IMR-90 (cell line): Measurements from ENCODE around the gene SLC25A22. TPM values are rescaled to one million over a fixed set of nuclear protein-coding genes. Genes with fewer than 3 reads are reported as not detected.

Source experiments
- ATAC-seq: fragments of 200-7000 bp; cut with Tn5 transposase; 2 replicates; pipeline ENCODE4 v1.9.1; 2020; ENCODE audit warnings: low read depth, mild to moderate bottlenecking, moderate library complexity
- BruUV-seq: library from RNA; stranded (reverse); fragments of 400-500 nt; replicated peaks from 2 replicates; lab custom pipeline; 2021; lab: Mats Ljungman, UMichigan
- CTCF ChIA-PET: fragments of 300-600 bp; formaldehyde crosslinking; extraction: SDS; loops from one replicate; lab custom pipeline; 2021; ENCODE audit warnings: antibody characterized with exemption; lab: Yijun Ruan, JAX
- POLR2A ChIA-PET: fragments of 300-600 bp; sonication (Branson Sonifier 250); formaldehyde crosslinking; loops from one replicate; lab custom pipeline; 2022; ENCODE audit warnings: antibody characterized with exemption; ENCODE audit not compliant: unreplicated experiment; lab: Charles Lee
- DNase-seq: peaks from one replicate; pipeline ENCODE4 v3.0.0; 2013
- H2AFZ ChIP-seq: replicated peaks from 2 replicates; pipeline ENCODE3; 2013; ENCODE audit warnings: low read length, mild to moderate bottlenecking; ENCODE audit not compliant: poor library complexity
- H2AK5ac ChIP-seq: 2 replicates; pipeline ENCODE4 v1.6.1; 2013; ENCODE audit warnings: low read depth, low read length, inconsistent platforms
- H2AK9ac ChIP-seq: replicated peaks from 2 replicates; pipeline ENCODE3; 2013; ENCODE audit warnings: mild to moderate bottlenecking, low read depth, low read length, moderate library complexity; ENCODE audit not compliant: poor library complexity
- H2BK120ac ChIP-seq: 2 replicates; pipeline ENCODE4 v1.6.1; 2013; ENCODE audit warnings: low read depth, low read length, inconsistent platforms
- H2BK15ac ChIP-seq: 3 replicates; pipeline ENCODE4 v1.6.1; 2013; ENCODE audit warnings: low read depth, low read length, inconsistent platforms
- H2BK20ac ChIP-seq: 2 replicates; pipeline ENCODE4 v1.6.1; 2013; ENCODE audit warnings: low read depth, mild to moderate bottlenecking, inconsistent platforms, low read length, moderate library complexity
- H2BK5ac ChIP-seq: 2 replicates; pipeline ENCODE4 v1.6.1; 2013; ENCODE audit warnings: mild to moderate bottlenecking, low read depth, low read length, inconsistent platforms; ENCODE audit not compliant: poor library complexity, severe bottlenecking
- H3K14ac ChIP-seq: replicated peaks from 2 replicates; pipeline ENCODE4 v1.6.1; 2013; ENCODE audit warnings: low read depth, low read length, inconsistent platforms
- H3K18ac ChIP-seq: 2 replicates; pipeline ENCODE4 v1.6.1; 2013; ENCODE audit warnings: low read depth, low read length, control low read depth
- H3K23ac ChIP-seq: 2 replicates; pipeline ENCODE4 v1.6.1; 2013; ENCODE audit warnings: low read depth, low read length, inconsistent platforms
- H3K27ac ChIP-seq: 2 replicates; pipeline ENCODE4 v1.5.1; 2013; ENCODE audit warnings: mild to moderate bottlenecking, control low read depth, low read length; ENCODE audit not compliant: insufficient read depth
- H3K27me3 ChIP-seq: 2 replicates; pipeline ENCODE4 v1.6.1; 2013; ENCODE audit warnings: low read length; ENCODE audit not compliant: control insufficient read depth, insufficient read depth
- H3K36me3 ChIP-seq: 2 replicates; pipeline ENCODE4 v1.6.1; 2013; ENCODE audit warnings: low read length, mixed read lengths; ENCODE audit not compliant: control insufficient read depth, insufficient read depth
- H3K4ac ChIP-seq: 2 replicates; pipeline ENCODE4 v1.6.1; 2013; ENCODE audit warnings: low read depth, low read length, inconsistent platforms
- H3K4me1 ChIP-seq: 2 replicates; pipeline ENCODE4 v1.6.1; 2013; ENCODE audit warnings: low read length, mixed read lengths; ENCODE audit not compliant: control insufficient read depth, insufficient read depth
- H3K4me2 ChIP-seq: 2 replicates; pipeline ENCODE4 v1.6.1; 2013; ENCODE audit warnings: low read depth, mild to moderate bottlenecking, control low read depth, low read length, moderate library complexity
- H3K4me3 ChIP-seq: 2 replicates; pipeline ENCODE4 v1.5.1; 2013; ENCODE audit warnings: low read depth, mild to moderate bottlenecking, control low read depth, low read length, moderate library complexity; ENCODE audit not compliant: insufficient read depth
- H3K56ac ChIP-seq: 2 replicates; pipeline ENCODE4 v1.6.1; 2013; ENCODE audit warnings: low read length, inconsistent platforms; ENCODE audit not compliant: insufficient read depth; ENCODE audit errors: extremely low read depth
- H3K79me1 ChIP-seq, 2 experiments: 2 replicates each; pipeline ENCODE4 v1.6.1; 2013; ENCODE audit warnings: low read length in 2 of 2, inconsistent platforms in 1 of 2, low read depth in 1 of 2
- H3K9ac ChIP-seq: 2 replicates; pipeline ENCODE4 v1.6.1; 2013; ENCODE audit warnings: low read depth, low read length, control low read depth
- H3K9me1 ChIP-seq: 2 replicates; pipeline ENCODE4 v1.6.1; 2013; ENCODE audit warnings: low read length, inconsistent platforms; ENCODE audit not compliant: insufficient read depth
- H3K9me3 ChIP-seq: 2 replicates; pipeline ENCODE4 v1.6.1; 2013; ENCODE audit warnings: low read length; ENCODE audit not compliant: control insufficient read depth, insufficient read depth
- H4K20me1 ChIP-seq: 2 replicates; pipeline ENCODE4 v1.6.1; 2013; ENCODE audit warnings: low read length, inconsistent platforms; ENCODE audit not compliant: insufficient read depth
- H4K5ac ChIP-seq: 2 replicates; pipeline ENCODE4 v1.6.1; 2013; ENCODE audit warnings: mild to moderate bottlenecking, low read depth, low read length, control low read depth
- H4K8ac ChIP-seq, 2 experiments: 2 replicates each; pipeline ENCODE4 v1.6.1; 2013; ENCODE audit warnings: low read depth in 2 of 2, low read length in 2 of 2, control low read depth in 1 of 2, inconsistent platforms in 1 of 2
- H4K91ac ChIP-seq: 2 replicates; pipeline ENCODE4 v1.6.1; 2013; ENCODE audit warnings: low read depth, low read length, inconsistent platforms; ENCODE audit not compliant: insufficient read depth
- BHLHE40 ChIP-seq: fragments of 150-350 bp; IDR thresholded peaks from 2 replicates; pipeline ENCODE4 v1.6.1; 2016; ENCODE audit warnings: mild to moderate bottlenecking, low read depth, low read length
- CEBPB ChIP-seq: IDR thresholded peaks from 2 replicates; pipeline ENCODE4 v1.6.1; 2012; ENCODE audit warnings: low read depth, low read length, improper control_type of control experiment
- NFE2L2 ChIP-seq: fragments of 150-350 bp; IDR thresholded peaks from 2 replicates; pipeline ENCODE4 v1.6.1; 2016; ENCODE audit warnings: low read depth, mild to moderate bottlenecking, low read length
- POLR2A ChIP-seq: IDR thresholded peaks from 2 replicates; pipeline ENCODE4 v1.6.1; 2012; ENCODE audit warnings: mild to moderate bottlenecking, low read depth, low read length
- RAD21 ChIP-seq: IDR thresholded peaks from 2 replicates; pipeline ENCODE4 v1.6.1; 2012; ENCODE audit warnings: low read length, improper control_type of control experiment
- RCOR1 ChIP-seq: IDR thresholded peaks from 2 replicates; pipeline ENCODE4 v1.6.1; 2012; ENCODE audit warnings: mild to moderate bottlenecking, low read length, improper control_type of control experiment; ENCODE audit not compliant: insufficient replicate concordance
- RFX5 ChIP-seq: IDR thresholded peaks from 2 replicates; pipeline ENCODE4 v1.8.0; 2012; ENCODE audit warnings: low read depth, mild to moderate bottlenecking, low read length, moderate library complexity
- SMC3 ChIP-seq: fragments of 150-350 bp; IDR thresholded peaks from 2 replicates; pipeline ENCODE4 v1.6.1; 2016; ENCODE audit warnings: low read depth, mild to moderate bottlenecking, antibody characterized with exemption, low read length, moderate library complexity
- WGBS, 2 experiments: methylation state at CpG; one replicate each; pipeline versions ENCODE4 v1.1.5 to v1.1.7; 2013; ENCODE audit warnings: missing lambda C conversion rate in 2 of 2; ENCODE audit not compliant: insufficient read length in 1 of 2; ENCODE audit errors: extremely low coverage in 2 of 2; 5-methylcytosine and 5-hydroxymethylcytosine counted together
- dilution Hi-C: fragments of 300-500 bp; cut with HindIII; formaldehyde crosslinking; loops from one replicate; pipeline ENCODE4 v1.14.3; 2018; ENCODE audit warnings: low sequenced_read_pairs; ENCODE audit not compliant: unreplicated experiment
- in situ Hi-C: fragments of 300-500 bp; cut with MboI; formaldehyde crosslinking; loops from 3 replicates; pipeline ENCODE4 v1.14.3; 2019; ENCODE audit warnings: low sequenced_read_pairs, inconsistent platforms, mixed read lengths
- intact Hi-C: fragments of 100-400 bp; cut with micrococcal nuclease; formaldehyde crosslinking; loops from 2 replicates; pipeline ENCODE4 v1.10.0; 2022
- polyA plus RNA-seq, 3 experiments: library from polyadenylated mRNA; depleted of rRNA; stranded (reverse); fragments of >200 nt; gene quantifications; 2 replicates each; pipeline ENCODE4 v1.2.3, GENCODE V29; 2012; ENCODE audit warnings: low replicate concordance in 1 of 3
- total RNA-seq: library from RNA; depleted of rRNA; stranded (reverse); fragments of >200 nt; gene quantifications from 2 replicates; pipeline ENCODE4 v1.2.3, GENCODE V29; 2012
- TF ChIP-seq, protein P1 (sequence below): fragments of 150-350 bp; IDR thresholded peaks from 2 replicates; pipeline ENCODE4 v1.6.1; 2017; ENCODE audit warnings: mild to moderate bottlenecking, antibody characterized with exemption, low read length, low read depth
- TF ChIP-seq, protein P2 (sequence below): fragments of 150-350 bp; IDR thresholded peaks from 2 replicates; pipeline ENCODE4 v1.6.1; 2016; ENCODE audit warnings: low read depth, mild to moderate bottlenecking, low read length, moderate library complexity, borderline replicate concordance

The SLC25A22 gene
- total and polyA plus RNA-seq, 2 of the 4 experiments (the other 2 are of a cell fraction) = 8.2 to 41.3 TPM

DNA sequence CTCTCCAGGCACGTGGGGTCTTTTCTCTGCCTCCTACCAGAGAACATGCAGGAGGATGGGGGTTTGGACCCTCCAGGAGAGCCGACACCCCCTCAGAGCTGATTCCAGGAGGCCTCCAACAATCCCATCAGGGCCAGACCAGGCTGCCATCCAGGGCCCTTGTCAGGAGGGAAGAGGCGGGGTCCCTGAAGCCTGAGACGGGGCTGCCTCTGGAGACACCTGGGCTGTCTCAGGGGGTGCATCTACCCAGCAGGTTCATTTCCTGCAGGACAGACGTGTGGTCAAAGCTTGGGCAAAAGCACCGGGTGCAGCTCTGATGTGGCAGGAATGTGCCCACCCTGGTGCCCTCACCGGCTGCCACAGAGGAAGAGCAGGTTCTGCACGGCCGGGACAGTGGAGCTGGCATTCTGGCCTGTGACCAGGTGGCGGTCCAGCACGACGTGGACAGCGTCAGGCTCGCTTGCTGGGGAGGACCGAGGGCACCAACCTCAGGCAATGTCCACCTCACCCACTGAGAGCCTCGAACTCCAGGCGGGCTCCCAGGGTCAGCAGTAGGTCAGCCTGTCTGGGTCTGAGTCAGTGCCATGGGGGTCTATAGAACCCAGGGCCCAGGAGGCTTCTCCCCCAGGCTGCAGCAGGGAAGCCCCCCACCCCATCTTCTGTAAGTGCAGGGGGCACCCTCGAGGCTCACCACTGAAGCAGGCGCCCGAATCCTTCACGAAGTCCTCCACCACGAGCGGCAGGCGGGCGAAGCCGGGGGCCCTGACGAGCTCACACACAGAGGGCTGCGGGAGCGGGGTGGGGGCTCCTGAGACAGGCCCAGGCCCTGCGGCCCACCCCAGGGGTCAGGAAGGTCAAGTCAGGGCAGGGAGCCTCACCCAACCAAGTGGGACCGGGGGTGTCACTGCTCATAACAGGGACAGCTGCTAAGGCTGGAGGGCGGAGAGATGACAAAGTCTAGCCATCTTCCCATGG is 27.2 kb downstream of the SLC25A22 start:
- H3K4me1 ChIP-seq = peaks cover 9% of the 10 kb centered on the region
- H2BK20ac ChIP-seq = no peak overlapping the region
- dilution Hi-C loops (no loop called here), in situ Hi-C loops (no loop called here), intact Hi-C loops (no loop called here)
- ChIA-PET POLR2A (interaction anchor here (0.5 kb wide), 1 partner anchor 31 kb away, joined by 7 read pairs; no protein-coding TSS in a partner anchor), CTCF (no interaction called here)
- H3K27me3 ChIP-seq = no peaks in the 10 kb centered on the region
- H3K18ac ChIP-seq = no peak overlapping the region
- H3K4ac ChIP-seq = no peak overlapping the region
- peaks cover 54% of the 10 kb centered on the region for H3K36me3 ChIP-seq
- DNase-seq = no peak
- no peak overlapping the region for H4K8ac ChIP-seq
- no peak overlapping the region for H3K56ac ChIP-seq
- H3K23ac ChIP-seq = no peak overlapping the region
- H3K4me2 ChIP-seq = no peak overlapping the region
- no peak overlapping the region for H4K5ac ChIP-seq
- H2BK120ac ChIP-seq = no peak overlapping the region
- H3K9me3 ChIP-seq = no peaks in the 10 kb centered on the region
- H3K4me3 ChIP-seq = no peak overlapping the region
- H2BK15ac ChIP-seq = no peak overlapping the region
- no peak overlapping the region for H3K14ac ChIP-seq
- H4K91ac ChIP-seq = no peak overlapping the region
- H4K20me1 ChIP-seq = peaks cover 62% of the 10 kb centered on the region
- H3K27ac ChIP-seq = no peak overlapping the region
- no peak overlapping the region for H2AFZ ChIP-seq
- ATAC-seq = no peak
- H3K9ac ChIP-seq = no peak overlapping the region
- WGBS, 2 experiments = 98% methylated on average over 14 of the region's 32 CpGs; no CpG with 5 or more reads in 1 of the 2 experiments
- TF ChIP-seq BHLHE40 (no peak), RAD21 (no peak), SMC3 (no peak), RCOR1 (no peak), POLR2A (no peak), NFE2L2 (no peak), CEBPB (no peak), RFX5 (no peak)
- TF ChIP-seq, protein P1, sequence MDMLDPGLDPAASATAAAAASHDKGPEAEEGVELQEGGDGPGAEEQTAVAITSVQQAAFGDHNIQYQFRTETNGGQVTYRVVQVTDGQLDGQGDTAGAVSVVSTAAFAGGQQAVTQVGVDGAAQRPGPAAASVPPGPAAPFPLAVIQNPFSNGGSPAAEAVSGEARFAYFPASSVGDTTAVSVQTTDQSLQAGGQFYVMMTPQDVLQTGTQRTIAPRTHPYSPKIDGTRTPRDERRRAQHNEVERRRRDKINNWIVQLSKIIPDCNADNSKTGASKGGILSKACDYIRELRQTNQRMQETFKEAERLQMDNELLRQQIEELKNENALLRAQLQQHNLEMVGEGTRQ = no peak
- TF ChIP-seq, protein P2, sequence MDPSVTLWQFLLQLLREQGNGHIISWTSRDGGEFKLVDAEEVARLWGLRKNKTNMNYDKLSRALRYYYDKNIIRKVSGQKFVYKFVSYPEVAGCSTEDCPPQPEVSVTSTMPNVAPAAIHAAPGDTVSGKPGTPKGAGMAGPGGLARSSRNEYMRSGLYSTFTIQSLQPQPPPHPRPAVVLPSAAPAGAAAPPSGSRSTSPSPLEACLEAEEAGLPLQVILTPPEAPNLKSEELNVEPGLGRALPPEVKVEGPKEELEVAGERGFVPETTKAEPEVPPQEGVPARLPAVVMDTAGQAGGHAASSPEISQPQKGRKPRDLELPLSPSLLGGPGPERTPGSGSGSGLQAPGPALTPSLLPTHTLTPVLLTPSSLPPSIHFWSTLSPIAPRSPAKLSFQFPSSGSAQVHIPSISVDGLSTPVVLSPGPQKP = no peak
- no peak overlapping the region for H2AK5ac ChIP-seq
- peaks cover 8% of the 10 kb centered on the region; the same call in 1 of the 2 replicates for H3K9me1 ChIP-seq
- no TSS peak for BruUV-seq
- no peak overlapping the region for H2AK9ac ChIP-seq
- no peak overlapping the region for H2BK5ac ChIP-seq
- peaks cover 9 to 64% of the 10 kb centered on the region in 2 experiments for H3K79me1 ChIP-seq
